ENCODE results near the gene OLIG2.

OLIG2 gene

DNA sequence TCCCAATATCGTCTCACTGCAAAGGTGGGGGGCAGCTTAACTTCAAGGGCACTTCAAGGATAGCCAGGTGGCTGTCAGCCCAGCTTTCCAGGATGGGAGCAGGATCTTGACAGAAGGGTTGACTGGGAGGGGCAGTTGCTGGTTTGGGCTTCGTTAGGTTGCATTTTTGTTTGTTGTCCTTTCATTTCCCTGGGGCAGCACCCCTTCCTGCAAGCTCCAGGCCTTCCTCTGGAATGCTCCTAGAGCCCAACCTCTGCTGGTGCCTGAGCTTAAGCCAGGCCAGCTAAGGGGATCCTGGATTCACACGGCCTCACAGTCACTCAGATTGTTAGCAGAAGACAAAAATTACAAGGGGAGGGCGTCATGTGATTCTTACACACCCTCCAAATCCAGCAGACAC is 4.1 kb upstream of the OLIG2 start:
- ChIA-PET CTCF (no interaction called here), POLR2A (no interaction called here)
- no peak for DNase-seq (ENCODE audit: extremely low spot score)
- TF ChIP-seq LEF1 (IDR thresholded peaks at IDR 0.05; ENCODE audit: borderline replicate concordance) (no peak), SP1 (IDR thresholded peaks at IDR 0.05) (no peak)

DNA sequence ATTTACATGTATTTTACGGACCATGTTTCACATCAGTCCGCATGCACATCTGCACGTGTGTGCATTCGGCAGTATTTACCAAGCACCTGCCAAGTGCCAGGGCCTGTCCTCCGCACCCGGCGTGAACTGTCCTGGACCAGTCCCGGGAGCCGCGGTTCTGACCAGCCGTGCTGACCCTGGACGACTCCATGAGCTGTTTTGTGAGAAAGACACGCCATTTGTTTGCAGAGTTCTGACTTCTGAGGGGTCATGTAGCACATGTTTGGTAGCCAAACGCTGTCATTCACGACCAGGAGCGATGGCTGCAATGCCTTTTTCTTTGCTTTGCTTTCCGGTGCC is 3.3 kb upstream of the OLIG2 start:
- ChIA-PET CTCF (no interaction called here), POLR2A (no interaction called here)
- no peak for TF ChIP-seq SUZ12 (IDR thresholded peaks at IDR 0.05)
- TF ChIP-seq HDGF (IDR thresholded peaks at IDR 0.05; ENCODE audit: borderline replicate concordance), result no peak
- TF ChIP-seq ARNT (IDR thresholded peaks at IDR 0.05), result no peak
- no peak for TF ChIP-seq FOXM1 (IDR thresholded peaks at IDR 0.05; ENCODE audit: borderline replicate concordance)
- no peak for TF ChIP-seq LEF1 (IDR thresholded peaks at IDR 0.05; ENCODE audit: borderline replicate concordance)
- no peak for TF ChIP-seq L3MBTL2 (conservative IDR thresholded peaks at IDR 0.05)
- no peak for TF ChIP-seq FOXK2 (IDR thresholded peaks at IDR 0.05)
- TF ChIP-seq, protein P1, sequence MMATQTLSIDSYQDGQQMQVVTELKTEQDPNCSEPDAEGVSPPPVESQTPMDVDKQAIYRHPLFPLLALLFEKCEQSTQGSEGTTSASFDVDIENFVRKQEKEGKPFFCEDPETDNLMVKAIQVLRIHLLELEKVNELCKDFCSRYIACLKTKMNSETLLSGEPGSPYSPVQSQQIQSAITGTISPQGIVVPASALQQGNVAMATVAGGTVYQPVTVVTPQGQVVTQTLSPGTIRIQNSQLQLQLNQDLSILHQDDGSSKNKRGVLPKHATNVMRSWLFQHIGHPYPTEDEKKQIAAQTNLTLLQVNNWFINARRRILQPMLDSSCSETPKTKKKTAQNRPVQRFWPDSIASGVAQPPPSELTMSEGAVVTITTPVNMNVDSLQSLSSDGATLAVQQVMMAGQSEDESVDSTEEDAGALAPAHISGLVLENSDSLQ (IDR thresholded peaks at IDR 0.05), result no peak
- TF ChIP-seq BHLHE40 (IDR thresholded peaks at IDR 0.05; ENCODE audit: borderline replicate concordance), result no peak
- no peak for DNase-seq (ENCODE audit: extremely low spot score)

DNA sequence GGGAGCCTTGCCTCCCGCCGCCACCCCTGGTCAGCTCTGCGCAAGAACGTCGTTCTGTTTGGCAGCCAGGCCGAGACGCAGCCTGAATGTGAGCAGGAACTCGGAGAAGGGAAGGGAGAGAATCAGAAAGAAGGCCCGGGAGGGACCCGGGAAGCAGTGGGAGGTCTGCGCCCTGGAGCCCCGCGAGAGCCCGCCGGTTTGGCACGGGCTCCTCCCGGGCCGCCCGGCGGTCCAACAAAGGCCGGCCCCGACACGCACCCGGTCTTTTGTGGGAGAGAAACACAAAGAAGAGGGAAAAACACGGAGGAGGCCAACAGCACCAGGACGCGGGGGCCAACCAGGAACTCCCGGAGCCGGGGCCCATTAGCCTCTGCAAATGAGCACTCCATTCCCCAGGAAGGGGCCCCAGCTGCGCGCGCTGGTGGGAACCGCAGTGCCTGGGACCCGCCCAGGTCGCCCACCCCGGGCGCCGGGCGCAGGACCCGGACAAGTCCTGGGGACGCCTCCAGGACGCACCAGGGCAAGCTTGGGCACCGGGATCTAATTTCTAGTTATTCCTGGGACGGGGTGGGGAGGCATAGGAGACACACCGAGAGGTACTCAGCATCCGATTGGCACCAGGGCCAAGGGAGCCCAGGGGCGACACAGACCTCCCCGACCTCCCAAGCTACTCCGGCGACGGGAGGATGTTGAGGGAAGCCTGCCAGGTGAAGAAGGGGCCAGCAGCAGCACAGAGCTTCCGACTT is 2.7 kb upstream of the OLIG2 start:
- POLR2A ChIA-PET, result no interaction called here
- CTCF ChIA-PET, result no interaction called here
- no peak for DNase-seq (ENCODE audit: extremely low spot score)
- no peak for TF ChIP-seq ZNF384 (IDR thresholded peaks at IDR 0.05)
- TF ChIP-seq SUZ12 (IDR thresholded peaks at IDR 0.05), result no peak
- TF ChIP-seq SP1 (IDR thresholded peaks at IDR 0.05), result no peak
- TF ChIP-seq ELF4 (IDR thresholded peaks at IDR 0.05), result no peak
- no peak for TF ChIP-seq HDGF (IDR thresholded peaks at IDR 0.05; ENCODE audit: borderline replicate concordance)
- no peak for TF ChIP-seq LEF1 (IDR thresholded peaks at IDR 0.05; ENCODE audit: borderline replicate concordance)
- TF ChIP-seq NFRKB (IDR thresholded peaks at IDR 0.05), result no peak

DNA sequence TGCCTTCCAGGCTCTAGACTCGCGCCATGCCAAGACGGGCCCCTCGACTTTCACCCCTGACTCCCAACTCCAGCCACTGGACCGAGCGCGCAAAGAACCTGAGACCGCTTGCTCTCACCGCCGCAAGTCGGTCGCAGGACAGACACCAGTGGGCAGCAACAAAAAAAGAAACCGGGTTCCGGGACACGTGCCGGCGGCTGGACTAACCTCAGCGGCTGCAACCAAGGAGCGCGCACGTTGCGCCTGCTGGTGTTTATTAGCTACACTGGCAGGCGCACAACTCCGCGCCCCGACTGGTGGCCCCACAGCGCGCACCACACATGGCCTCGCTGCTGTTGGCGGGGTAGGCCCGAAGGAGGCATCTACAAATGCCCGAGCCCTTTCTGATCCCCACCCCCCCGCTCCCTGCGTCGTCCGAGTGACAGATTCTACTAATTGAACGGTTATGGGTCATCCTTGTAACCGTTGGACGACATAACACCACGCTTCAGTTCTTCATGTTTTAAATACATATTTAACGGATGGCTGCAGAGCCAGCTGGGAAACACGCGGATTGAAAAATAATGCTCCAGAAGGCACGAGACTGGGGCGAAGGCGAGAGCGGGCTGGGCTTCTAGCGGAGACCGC is 2.0 kb upstream of the OLIG2 start:
- TF ChIP-seq L3MBTL2 (conservative IDR thresholded peaks at IDR 0.05), result no peak
- TF ChIP-seq ZNF384 (IDR thresholded peaks at IDR 0.05), result no peak
- TF ChIP-seq CTBP1 (IDR thresholded peaks at IDR 0.05; ENCODE audit: borderline replicate concordance), result no peak
- TF ChIP-seq HDGF (IDR thresholded peaks at IDR 0.05; ENCODE audit: borderline replicate concordance), result no peak
- TF ChIP-seq NFRKB (IDR thresholded peaks at IDR 0.05), result no peak
- TF ChIP-seq BHLHE40 (IDR thresholded peaks at IDR 0.05; ENCODE audit: borderline replicate concordance), result no peak
- no peak for TF ChIP-seq SUZ12 (IDR thresholded peaks at IDR 0.05)
- no peak for TF ChIP-seq TARDBP (IDR thresholded peaks at IDR 0.05)
- no peak for TF ChIP-seq SP1 (IDR thresholded peaks at IDR 0.05)
- no peak for TF ChIP-seq FOXK2 (IDR thresholded peaks at IDR 0.05)
- TF ChIP-seq LEF1 (IDR thresholded peaks at IDR 0.05; ENCODE audit: borderline replicate concordance), result no peak
- TF ChIP-seq ELF4 (IDR thresholded peaks at IDR 0.05), result no peak
- TF ChIP-seq FOXA1 (IDR thresholded peaks at IDR 0.05), result no peak
- TF ChIP-seq, protein P1 (IDR thresholded peaks at IDR 0.05), result no peak
- no peak for TF ChIP-seq FOXM1 (IDR thresholded peaks at IDR 0.05; ENCODE audit: borderline replicate concordance)
- no peak for TF ChIP-seq ARNT (IDR thresholded peaks at IDR 0.05)
- no peak for DNase-seq (ENCODE audit: extremely low spot score)
- CTCF ChIA-PET, result no interaction called here
- POLR2A ChIA-PET, result no interaction called here

DNA sequence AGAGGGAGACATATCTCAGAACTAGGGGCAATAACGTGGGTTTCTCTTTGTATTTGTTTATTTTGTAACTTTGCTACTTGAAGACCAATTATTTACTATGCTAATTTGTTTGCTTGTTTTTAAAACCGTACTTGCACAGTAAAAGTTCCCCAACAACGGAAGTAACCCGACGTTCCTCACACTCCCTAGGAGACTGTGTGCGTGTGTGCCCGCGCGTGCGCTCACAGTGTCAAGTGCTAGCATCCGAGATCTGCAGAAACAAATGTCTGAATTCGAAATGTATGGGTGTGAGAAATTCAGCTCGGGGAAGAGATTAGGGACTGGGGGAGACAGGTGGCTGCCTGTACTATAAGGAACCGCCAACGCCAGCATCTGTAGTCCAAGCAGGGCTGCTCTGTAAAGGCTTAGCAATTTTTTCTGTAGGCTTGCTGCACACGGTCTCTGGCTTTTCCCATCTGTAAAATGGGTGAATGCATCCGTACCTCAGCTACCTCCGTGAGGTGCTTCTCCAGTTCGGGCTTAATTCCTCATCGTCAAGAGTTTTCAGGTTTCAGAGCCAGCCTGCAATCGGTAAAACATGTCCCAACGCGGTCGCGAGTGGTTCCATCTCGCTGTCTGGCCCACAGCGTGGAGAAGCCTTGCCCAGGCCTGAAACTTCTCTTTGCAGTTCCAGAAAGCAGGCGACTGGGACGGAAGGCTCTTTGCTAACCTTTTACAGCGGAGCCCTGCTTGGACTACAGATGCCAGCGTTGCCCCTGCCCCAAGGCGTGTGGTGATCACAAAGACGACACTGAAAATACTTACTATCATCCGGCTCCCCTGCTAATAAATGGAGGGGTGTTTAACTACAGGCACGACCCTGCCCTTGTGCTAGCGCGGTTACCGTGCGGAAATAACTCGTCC is 1.3 kb upstream of the OLIG2 start:
- ChIA-PET POLR2A (interaction anchor here (0.7 to 2.4 kb wide), 6 partner anchors 14 to 248 kb away, joined by 3 to 13 read pairs (median 5); no protein-coding TSS in a partner anchor), CTCF (interaction anchor here (1.1 to 1.4 kb wide), 2 partner anchors 18 to 119 kb away, joined by 3 read pairs; no protein-coding TSS in a partner anchor)
- no peak for DNase-seq (ENCODE audit: extremely low spot score)
- TF ChIP-seq FOXA1 (IDR thresholded peaks at IDR 0.05) (no peak), TARDBP (IDR thresholded peaks at IDR 0.05) (no peak), SP1 (IDR thresholded peaks at IDR 0.05) (no peak), ARNT (IDR thresholded peaks at IDR 0.05) (no peak), SUZ12 (IDR thresholded peaks at IDR 0.05) (no peak)

DNA sequence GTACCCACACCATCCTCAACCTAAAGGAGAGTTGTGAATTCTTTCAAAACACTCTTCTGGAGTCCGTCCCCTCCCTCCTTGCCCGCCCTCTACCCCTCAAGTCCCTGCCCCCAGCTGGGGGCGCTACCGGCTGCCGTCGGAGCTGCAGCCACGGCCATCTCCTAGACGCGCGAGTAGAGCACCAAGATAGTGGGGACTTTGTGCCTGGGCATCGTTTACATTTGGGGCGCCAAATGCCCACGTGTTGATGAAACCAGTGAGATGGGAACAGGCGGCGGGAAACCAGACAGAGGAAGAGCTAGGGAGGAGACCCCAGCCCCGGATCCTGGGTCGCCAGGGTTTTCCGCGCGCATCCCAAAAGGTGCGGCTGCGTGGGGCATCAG is 638 bp upstream of the OLIG2 start:
- DNase-seq (ENCODE audit: extremely low spot score), result peak; percentile 77
- TF ChIP-seq CTBP1 (IDR thresholded peaks at IDR 0.05; ENCODE audit: borderline replicate concordance) (no peak), L3MBTL2 (conservative IDR thresholded peaks at IDR 0.05) (peak; percentile 72)
- POLR2A ChIA-PET, result interaction anchor here (0.6 to 2.4 kb wide), 26 partner anchors 8 to 300 kb away, joined by 3 to 13 read pairs (median 4); partner anchors contain the start of gene IFNAR1
- CTCF ChIA-PET, result interaction anchor here (0.6 to 1.4 kb wide), 4 partner anchors 17 to 119 kb away, joined by 3 to 8 read pairs (median 3); no protein-coding TSS in a partner anchor

All from HEK293T (cell line).